GM19193 (cell line): ENCODE results near the gene MTX2.

ENCODE experiments used
- POLR2A ChIP-seq: IDR thresholded peaks from 4 replicates; pipeline ENCODE4 v1.6.1; 2011; ENCODE audit not compliant: insufficient read depth, insufficient read length; ENCODE audit errors: extremely low read depth

MTX2 gene

DNA sequence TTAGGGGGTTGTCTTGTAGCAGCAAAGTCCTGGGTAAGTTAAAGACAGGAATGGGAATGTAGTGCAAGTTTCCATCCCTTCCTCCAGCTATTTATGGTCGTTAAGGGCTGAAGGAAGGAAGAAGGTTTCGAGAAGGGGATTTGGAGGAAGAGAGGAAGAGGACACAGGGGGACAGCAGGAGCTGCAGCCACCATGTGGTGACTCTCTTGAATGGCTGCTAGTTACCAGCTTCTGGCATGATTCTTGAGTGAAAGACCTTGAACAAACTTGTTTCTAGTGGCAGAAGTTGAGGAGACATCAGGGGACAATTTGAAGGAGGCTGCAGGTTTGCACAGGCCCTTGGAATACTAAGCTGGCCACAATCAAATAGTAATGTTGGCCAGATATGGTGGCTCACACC, 116.6 kb downstream of the MTX2 start:
- no peak for TF ChIP-seq POLR2A
